SK-N-SH (cell line): ENCODE data around the gene RBSN. TPM values are rescaled to one million over a fixed set of nuclear protein-coding genes. Genes with fewer than 3 reads are reported as not detected.
"Not testable (repeated sequence)": the region's sequence is repeated elsewhere in the genome, so short reads cannot be mapped to it uniquely, and the experiment has no call there.

Experiments used
- CTCF ChIA-PET: fragments of 300-600, 350-600 bp; formaldehyde crosslinking; extraction: SDS; loops from one replicate; lab custom pipeline; 2021; lab: Yijun Ruan, JAX
- POLR2A ChIA-PET: fragments of 350-600 bp; sonication (Branson Sonifier 250); formaldehyde crosslinking; extraction: SDS; loops from one replicate; lab custom pipeline; 2020; ENCODE audit warnings: antibody characterized with exemption, inconsistent platforms; lab: Yijun Ruan, JAX
- DNase-seq: peaks from one replicate; pipeline ENCODE4 v3.0.0; 2012
- H2AFZ ChIP-seq: fragments of 200-600 bp; sonication (generic); 2 replicates; pipeline ENCODE4 v1.8.1; 2016; ENCODE audit warnings: antibody characterized with exemption, mild to moderate bottlenecking, low read depth
- H3F3A ChIP-seq: fragments of 200-600 bp; sonication (generic); replicated peaks from 2 replicates; pipeline ENCODE3; 2016; ENCODE audit warnings: antibody characterized with exemption, mild to moderate bottlenecking; ENCODE audit not compliant: insufficient read depth
- H3K27ac ChIP-seq, 2 experiments: fragments of 200-500 bp in 1 of 2; fragments of 200-600 bp in 1 of 2; sonication (Bioruptor generic) in 1 of 2; sonication (generic), shearing (Covaris generic) in 1 of 2; 2 replicates each; pipeline versions ENCODE4 v1.5.1 to v1.6.1; 2014 to 2016; ENCODE audit warnings: low read depth in 2 of 2, inconsistent platforms in 1 of 2, low read length in 1 of 2, mild to moderate bottlenecking in 1 of 2, mixed read lengths in 1 of 2
- H3K27me3 ChIP-seq: fragments of 200-600 bp; sonication (generic), shearing (Covaris generic); 2 replicates; pipeline ENCODE4 v1.6.1; 2016; ENCODE audit warnings: mixed run types; ENCODE audit not compliant: insufficient read depth
- H3K36me3 ChIP-seq, 2 experiments: fragments of 200-500 bp in 1 of 2; fragments of 200-600 bp in 1 of 2; sonication (Bioruptor generic) in 1 of 2; sonication (generic) in 1 of 2; replicated peaks in 1 of 2; 2 replicates each; pipeline versions ENCODE3 to v1.5.1; 2014 to 2016; ENCODE audit warnings: low read length in 1 of 2, mild to moderate bottlenecking in 1 of 2; ENCODE audit not compliant: insufficient read depth in 2 of 2, control insufficient read depth in 1 of 2
- H3K4me1 ChIP-seq, 2 experiments: fragments of 200-500 bp in 1 of 2; fragments of 200-600 bp in 1 of 2; sonication (Bioruptor generic) in 1 of 2; sonication (generic), shearing (Covaris generic) in 1 of 2; 2 replicates each; pipeline versions ENCODE4 v1.5.1 to v1.6.1; 2014 to 2016; ENCODE audit warnings: low read depth in 1 of 2, low read length in 1 of 2, mixed run types in 1 of 2; ENCODE audit not compliant: insufficient read depth in 2 of 2, control insufficient read depth in 1 of 2
- H3K4me2 ChIP-seq: fragments of 200-600 bp; sonication (generic), shearing (Covaris generic); 2 replicates; pipeline ENCODE4 v1.6.1; 2017; ENCODE audit warnings: mixed run types
- H3K4me3 ChIP-seq, 2 experiments: fragments of 200-500 bp in 1 of 2; fragments of 200-600 bp in 1 of 2; sonication (Bioruptor generic) in 1 of 2; sonication (generic), shearing (Covaris generic) in 1 of 2; 2 replicates each; pipeline versions ENCODE4 v1.5.1 to v1.8.1; 2014 to 2016; ENCODE audit warnings: low read depth in 2 of 2, inconsistent platforms in 1 of 2, low read length in 1 of 2, mild to moderate bottlenecking in 1 of 2, mixed read lengths in 1 of 2, moderate library complexity in 1 of 2
- H3K79me2 ChIP-seq: fragments of 200-600 bp; sonication (generic); 2 replicates; pipeline ENCODE4 v1.8.1; 2017; ENCODE audit warnings: mild to moderate bottlenecking; ENCODE audit not compliant: insufficient read depth
- H3K9ac ChIP-seq: fragments of 200-600 bp; sonication (generic); 2 replicates; pipeline ENCODE4 v1.6.1; 2017; ENCODE audit warnings: mixed run types
- H3K9me2 ChIP-seq: fragments of 200-600 bp; sonication (generic); 2 replicates; pipeline ENCODE4 v1.6.1; 2017; ENCODE audit warnings: mixed run types
- H3K9me3 ChIP-seq: fragments of 200-600 bp; sonication (generic); 2 replicates; pipeline ENCODE4 v1.6.1; 2017; ENCODE audit warnings: mixed run types, mild to moderate bottlenecking, moderate library complexity
- H4K20me1 ChIP-seq: fragments of 200-600 bp; sonication (generic); 2 replicates; pipeline ENCODE4 v1.6.1; 2017; ENCODE audit warnings: mild to moderate bottlenecking, mixed run types; ENCODE audit not compliant: insufficient read depth
- CHD2 ChIP-seq: fragments of 150-350 bp; IDR thresholded peaks from 2 replicates; pipeline ENCODE4 v1.6.1; 2018; ENCODE audit warnings: low read length; ENCODE audit not compliant: partially characterized antibody
- CTCF ChIP-seq: fragments of 200-600 bp; sonication (generic); IDR thresholded peaks from 2 replicates; pipeline ENCODE4 v1.6.1; 2017; ENCODE audit warnings: antibody characterized with exemption, mild to moderate bottlenecking, moderate library complexity
- EP300 ChIP-seq, 2 experiments: IDR thresholded peaks; 2 replicates each; pipeline versions ENCODE4 v1.4.0 to v1.6.1; 2012; ENCODE audit warnings: borderline replicate concordance in 1 of 2, low read depth in 1 of 2, low read length in 1 of 2
- EZH2phosphoT487 ChIP-seq: fragments of 200-600 bp; sonication (generic); IDR thresholded peaks from 2 replicates; pipeline ENCODE4 v1.6.1; 2017; ENCODE audit warnings: low read depth, mixed run types, mild to moderate bottlenecking, antibody characterized with exemption, moderate library complexity, borderline replicate concordance
- FOXJ3 ChIP-seq: sonication (generic); formaldehyde crosslinking; IDR thresholded peaks from 2 replicates; pipeline ENCODE4 v1.5.1; 2020; ENCODE audit warnings: mild to moderate bottlenecking, missing genetic modification reagents
- IRF3 ChIP-seq: fragments of 150-350 bp; IDR thresholded peaks from 2 replicates; pipeline ENCODE4 v1.6.1; 2016; ENCODE audit warnings: mild to moderate bottlenecking, low read depth, low read length
- JUND ChIP-seq: IDR thresholded peaks from 2 replicates; pipeline ENCODE4 v1.4.0; 2012
- POLR2AphosphoS5 ChIP-seq: IDR thresholded peaks from 2 replicates; pipeline ENCODE4 v1.6.1; 2012; ENCODE audit warnings: low read depth, low read length
- TCF12 ChIP-seq: IDR thresholded peaks from 2 replicates; pipeline ENCODE4 v1.4.0; 2012
- TEAD4 ChIP-seq: IDR thresholded peaks from 2 replicates; pipeline ENCODE4 v1.4.0; 2012; ENCODE audit warnings: mild to moderate bottlenecking, borderline replicate concordance; ENCODE audit not compliant: insufficient read depth
- YY1 ChIP-seq: IDR thresholded peaks from 2 replicates; pipeline ENCODE4 v1.4.0; 2012; ENCODE audit warnings: low read depth, mild to moderate bottlenecking
- ZBTB33 ChIP-seq: IDR thresholded peaks from 2 replicates; pipeline ENCODE4 v1.4.0; 2012; ENCODE audit warnings: low read depth, borderline replicate concordance
- WGBS: methylation state at CpG from one replicate; pipeline ENCODE4 v1.1.6; 2017; ENCODE audit warnings: low lambda C conversion rate; 5-methylcytosine and 5-hydroxymethylcytosine counted together
- polyA plus RNA-seq, 3 experiments: library from polyadenylated mRNA; depleted of rRNA; stranded (reverse); fragments of >200 nt; gene quantifications; 2 replicates each; pipeline ENCODE4 v1.2.3, GENCODE V29; 2012

Gene RBSN
- polyA plus RNA-seq, 1 of the 3 experiments (the other 2 are of a cell fraction) = 4.7 TPM

- not testable (repeated sequence) for H3K9me2 ChIP-seq
These were observed 36.0 kb upstream of the RBSN start for GRCh38 chr3:15134968-15135367.

GRCh38 chr3:15128403-15128802 is 29.5 kb upstream of the RBSN start:
- H3K27ac ChIP-seq, H3K9me3 ChIP-seq, H3K9me2 ChIP-seq, H3F3A ChIP-seq, DNase-seq, H4K20me1 ChIP-seq, H3K79me2 ChIP-seq, CTCF ChIA-PET, H3K36me3 ChIP-seq, H3K27me3 ChIP-seq, H3K9ac ChIP-seq, H3K4me3 ChIP-seq, H3K4me2 ChIP-seq, H3K4me1 ChIP-seq, H2AFZ ChIP-seq, POLR2A ChIA-PET: not testable (repeated sequence)
- WGBS = 64% methylated on average over 4 of the region's 4 CpGs

More at GRCh38 chr3:15134968-15135367, 36.0 kb upstream of the RBSN start:
- DNase-seq, H3K4me1 ChIP-seq, CTCF ChIA-PET, POLR2A ChIA-PET, H3K36me3 ChIP-seq, H4K20me1 ChIP-seq, H3K4me3 ChIP-seq, H2AFZ ChIP-seq, H3K4me2 ChIP-seq, H3K27ac ChIP-seq, H3K79me2 ChIP-seq, H3K27me3 ChIP-seq, H3K9me3 ChIP-seq, H3F3A ChIP-seq, H3K9ac ChIP-seq: not testable (repeated sequence)
- WGBS = 50% methylated on average over 2 of the region's 2 CpGs

GRCh38 chr3:15126975-15127374 is 28.0 kb upstream of the RBSN start:
- CTCF ChIA-PET = interaction anchor here (0.7 kb wide), 1 partner anchor 19 kb away, joined by 3 read pairs; no protein-coding TSS in a partner anchor
- POLR2A ChIA-PET = not testable (repeated sequence)

GRCh38 chr3:15122398-15122797 is 23.4 kb upstream of the RBSN start:
- H3K9me3 ChIP-seq = no peaks in the 10 kb centered on the region
- no peaks in the 10 kb centered on the region for H3K79me2 ChIP-seq
- no peaks in the 10 kb centered on the region for H3K27me3 ChIP-seq
- H3F3A ChIP-seq = no peaks in the 10 kb centered on the region
- H3K4me1 ChIP-seq = no peaks in the 10 kb centered on the region; a peak in 1 of 4 replicates
- no peak overlapping the region for H3K27ac ChIP-seq
- H4K20me1 ChIP-seq = no peaks in the 10 kb centered on the region
- H2AFZ ChIP-seq = no peak overlapping the region
- H3K4me2 ChIP-seq = no peak overlapping the region
- no peak overlapping the region for H3K9ac ChIP-seq
- no peak for DNase-seq
- H3K4me3 ChIP-seq = no peak overlapping the region
- H3K36me3 ChIP-seq = no peaks in the 10 kb centered on the region
- WGBS = 77% methylated on average over 4 of the region's 4 CpGs
- ChIA-PET POLR2A (no interaction called here), CTCF (no interaction called here)
- H3K9me2 ChIP-seq = no peaks in the 10 kb centered on the region
- no peak for TF ChIP-seq CHD2
- TF ChIP-seq POLR2AphosphoS5 = no peak
- TF ChIP-seq FOXJ3 = no peak
- TF ChIP-seq ZBTB33 = no peak
- TF ChIP-seq CTCF = no peak
- no peak for TF ChIP-seq YY1
- no peak for TF ChIP-seq IRF3
- no peak for TF ChIP-seq TEAD4
- TF ChIP-seq EZH2phosphoT487 = no peak
- no peak for TF ChIP-seq TCF12
- no peak for TF ChIP-seq EP300 (IDR thresholded peaks at IDR 0.05; ENCODE audit: borderline replicate concordance in 1 of 2, low read depth in 1 of 2, low read length in 1 of 2)
- no peak for TF ChIP-seq JUND

More at GRCh38 chr3:15126975-15127374, 28.0 kb upstream of the RBSN start:
- not testable (repeated sequence) for H3K9me3 ChIP-seq, H3K4me3 ChIP-seq, H4K20me1 ChIP-seq, H2AFZ ChIP-seq, H3F3A ChIP-seq, H3K9ac ChIP-seq, H3K27ac ChIP-seq, H3K36me3 ChIP-seq, DNase-seq, H3K9me2 ChIP-seq, H3K4me1 ChIP-seq, H3K79me2 ChIP-seq, H3K27me3 ChIP-seq, H3K4me2 ChIP-seq
- 22% methylated on average over 2 of the region's 2 CpGs for WGBS
